ENCODE results near the gene TRNT1.

GRCh38 chr3:3107181-3107580 is 19.6 kb upstream of the TRNT1 start:
- TF ChIP-seq, protein P1, sequence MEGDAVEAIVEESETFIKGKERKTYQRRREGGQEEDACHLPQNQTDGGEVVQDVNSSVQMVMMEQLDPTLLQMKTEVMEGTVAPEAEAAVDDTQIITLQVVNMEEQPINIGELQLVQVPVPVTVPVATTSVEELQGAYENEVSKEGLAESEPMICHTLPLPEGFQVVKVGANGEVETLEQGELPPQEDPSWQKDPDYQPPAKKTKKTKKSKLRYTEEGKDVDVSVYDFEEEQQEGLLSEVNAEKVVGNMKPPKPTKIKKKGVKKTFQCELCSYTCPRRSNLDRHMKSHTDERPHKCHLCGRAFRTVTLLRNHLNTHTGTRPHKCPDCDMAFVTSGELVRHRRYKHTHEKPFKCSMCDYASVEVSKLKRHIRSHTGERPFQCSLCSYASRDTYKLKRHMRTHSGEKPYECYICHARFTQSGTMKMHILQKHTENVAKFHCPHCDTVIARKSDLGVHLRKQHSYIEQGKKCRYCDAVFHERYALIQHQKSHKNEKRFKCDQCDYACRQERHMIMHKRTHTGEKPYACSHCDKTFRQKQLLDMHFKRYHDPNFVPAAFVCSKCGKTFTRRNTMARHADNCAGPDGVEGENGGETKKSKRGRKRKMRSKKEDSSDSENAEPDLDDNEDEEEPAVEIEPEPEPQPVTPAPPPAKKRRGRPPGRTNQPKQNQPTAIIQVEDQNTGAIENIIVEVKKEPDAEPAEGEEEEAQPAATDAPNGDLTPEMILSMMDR (conservative IDR thresholded peaks at IDR 0.05; ENCODE audit: low read depth, low read length) = no peak
- no peak for TF ChIP-seq EZH2 (IDR thresholded peaks at IDR 0.05; ENCODE audit: borderline replicate concordance, low read depth, low read length, poor library complexity, severe bottlenecking)
